Stimulated activated naive CD8-positive, alpha-beta T cell treated with anti-CD3 and anti-CD28 coated beads, Interleukin-15, amount 100 ng/mL, for 72 hours (primary cell): ENCODE measurements around the gene CYP4F12.

Experiments
- ATAC-seq: fragments of 150-1000 bp; cut with Tn5 transposase; 2 replicates; pipeline ENCODE4 v1.10.0; 2021; ENCODE audit warnings: mild to moderate bottlenecking, moderate library complexity
- DNase-seq, 2 donors: peaks; one replicate each; pipeline ENCODE4 v3.0.0; 2021 to 2022
- H3K27ac Mint-ChIP-seq, 2 donors: one replicate each; pipeline ENCODE4 v1.8.0; 2022; ENCODE audit warnings: mild to moderate bottlenecking in 2 of 2, mixed read lengths in 2 of 2, moderate library complexity in 2 of 2
- H3K27me3 Mint-ChIP-seq: one replicate; pipeline ENCODE4 v1.8.0; 2022; ENCODE audit warnings: mixed read lengths
- H3K4me1 Mint-ChIP-seq: one replicate; pipeline ENCODE4 v1.8.0; 2022; ENCODE audit warnings: mild to moderate bottlenecking, mixed read lengths
- H3K4me3 Mint-ChIP-seq, 2 donors: one replicate each; pipeline ENCODE4 v1.8.0; 2022; ENCODE audit warnings: mild to moderate bottlenecking in 2 of 2, mixed read lengths in 2 of 2, moderate library complexity in 1 of 2
- H3K9me3 Mint-ChIP-seq, 2 donors: one replicate each; pipeline ENCODE4 v1.8.0; 2022; ENCODE audit warnings: mixed read lengths in 2 of 2

The CYP4F12 gene, protein sequence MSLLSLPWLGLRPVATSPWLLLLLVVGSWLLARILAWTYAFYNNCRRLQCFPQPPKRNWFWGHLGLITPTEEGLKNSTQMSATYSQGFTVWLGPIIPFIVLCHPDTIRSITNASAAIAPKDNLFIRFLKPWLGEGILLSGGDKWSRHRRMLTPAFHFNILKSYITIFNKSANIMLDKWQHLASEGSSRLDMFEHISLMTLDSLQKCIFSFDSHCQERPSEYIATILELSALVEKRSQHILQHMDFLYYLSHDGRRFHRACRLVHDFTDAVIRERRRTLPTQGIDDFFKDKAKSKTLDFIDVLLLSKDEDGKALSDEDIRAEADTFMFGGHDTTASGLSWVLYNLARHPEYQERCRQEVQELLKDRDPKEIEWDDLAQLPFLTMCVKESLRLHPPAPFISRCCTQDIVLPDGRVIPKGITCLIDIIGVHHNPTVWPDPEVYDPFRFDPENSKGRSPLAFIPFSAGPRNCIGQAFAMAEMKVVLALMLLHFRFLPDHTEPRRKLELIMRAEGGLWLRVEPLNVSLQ

GRCh38 chr19:15672580-15673175, at the start of gene CYP4F12:
TSS of gene CYP4F12 (plus strand) at chr19:15673087. CDS start at chr19:15673530, 443 bp downstream.
- H3K27me3 Mint-ChIP-seq = no peaks in the 10 kb centered on the region
- DNase-seq (peak in 1 of 2 donors; percentile 16), ATAC-seq (peak; percentile 67)
- H3K4me3 Mint-ChIP-seq = peak within 1 kb of the TSS in 1 of 2 donors; percentile 22
- H3K27ac Mint-ChIP-seq = peak within 1 kb of the TSS in 1 of 2 donors; percentile 84
- peaks cover 7 to 10% of the 10 kb centered on the region in 2 donors for H3K9me3 Mint-ChIP-seq
- peaks cover 16% of the 10 kb centered on the region for H3K4me1 Mint-ChIP-seq

DNA sequence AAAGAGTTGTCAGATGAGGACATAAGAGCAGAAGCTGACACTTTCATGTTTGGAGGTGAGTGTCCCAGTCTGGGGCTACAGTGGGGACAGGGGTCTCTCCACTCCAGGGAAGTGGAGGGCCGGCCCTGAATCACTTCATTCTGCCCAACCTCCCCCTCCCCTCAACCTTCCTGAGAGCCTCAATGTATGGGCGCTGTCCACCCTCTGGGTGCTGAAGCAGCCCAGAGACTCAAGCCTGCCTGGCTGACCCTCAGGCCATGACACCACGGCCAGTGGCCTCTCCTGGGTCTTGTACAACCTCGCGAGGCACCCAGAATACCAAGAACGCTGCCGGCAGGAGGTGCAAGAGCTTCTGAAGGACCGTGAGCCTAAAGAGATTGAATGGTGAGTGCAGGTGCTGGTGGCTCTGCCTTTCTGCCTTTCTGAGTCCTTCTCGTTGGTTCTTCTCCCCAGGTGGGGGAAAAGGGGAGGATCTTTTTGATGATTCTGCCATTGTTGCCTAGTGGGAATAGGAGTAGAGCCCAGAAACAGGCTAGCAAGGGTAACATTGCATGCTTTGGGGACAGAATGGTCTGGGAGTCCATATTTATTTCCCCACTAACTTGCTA, 49.1 kb upstream of the CYP4F12 start:
- Mint-ChIP-seq H3K9me3 (no peaks in the 10 kb centered on the region), H3K4me1 (no peaks in the 10 kb centered on the region), H3K27ac (no peak overlapping the region), H3K4me3 (no peak overlapping the region), H3K27me3 (peaks cover 32% of the 10 kb centered on the region)
- DNase-seq = no peak
- no peak for ATAC-seq

DNA sequence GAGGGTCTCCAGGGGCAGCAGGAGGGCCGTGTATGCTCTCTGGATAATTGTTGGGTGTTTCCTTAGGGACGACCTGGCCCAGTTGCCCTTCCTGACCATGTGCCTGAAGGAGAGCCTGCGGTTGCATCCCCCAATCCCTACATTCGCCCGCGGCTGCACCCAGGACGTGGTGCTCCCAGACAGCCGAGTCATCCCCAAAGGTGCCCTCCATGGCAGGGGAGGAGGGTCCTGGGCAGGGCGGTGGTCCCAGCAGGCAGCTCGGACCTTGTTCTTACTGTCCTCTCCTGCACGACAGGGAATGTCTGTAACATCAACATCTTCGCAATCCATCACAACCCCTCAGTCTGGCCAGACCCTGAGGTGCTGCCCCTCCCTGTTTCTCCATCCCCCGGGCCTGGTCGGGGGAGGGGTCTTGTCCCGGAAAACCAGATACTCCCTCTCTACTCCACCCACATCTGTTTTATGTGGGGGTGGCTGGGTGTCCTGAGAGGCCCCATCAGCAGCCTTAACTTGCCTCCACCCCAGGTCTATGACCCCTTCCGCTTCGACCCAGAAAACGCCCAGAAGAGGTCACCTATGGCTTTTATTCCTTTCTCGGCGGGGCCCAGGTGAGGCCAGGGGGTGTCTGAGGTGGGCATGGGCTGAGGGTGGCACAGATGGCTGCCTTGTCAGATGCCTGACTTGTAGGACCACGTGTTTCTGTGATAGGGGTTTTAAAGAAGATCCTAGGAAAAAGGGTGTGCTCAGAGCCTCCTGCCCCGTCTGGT, 44.5 kb upstream of the CYP4F12 start:
- ATAC-seq (no peak), DNase-seq (no peak)
- H3K27me3 Mint-ChIP-seq = peaks cover 31% of the 10 kb centered on the region
- H3K4me3 Mint-ChIP-seq = no peak overlapping the region
- H3K27ac Mint-ChIP-seq = no peak overlapping the region
- no peaks in the 10 kb centered on the region for H3K4me1 Mint-ChIP-seq
- H3K9me3 Mint-ChIP-seq = no peaks in the 10 kb centered on the region

GRCh38 chr19:15629003-15629880, 43.6 kb upstream of the CYP4F12 start:
- ATAC-seq (peak; percentile 90), DNase-seq (peak; percentile 83 to 85)
- Mint-ChIP-seq H3K4me1 (no peaks in the 10 kb centered on the region), H3K9me3 (no peaks in the 10 kb centered on the region), H3K27me3 (peaks cover 25% of the 10 kb centered on the region), H3K4me3 (no peak overlapping the region), H3K27ac (no peak overlapping the region)

GRCh38 chr19:15631817-15632216, 41.1 kb upstream of the CYP4F12 start:
- DNase-seq (peak in 1 of 2 donors; percentile 16), ATAC-seq (no peak)
- Mint-ChIP-seq H3K27me3 (peaks cover 41% of the 10 kb centered on the region), H3K9me3 (no peaks in the 10 kb centered on the region), H3K27ac (no peak overlapping the region), H3K4me1 (no peaks in the 10 kb centered on the region), H3K4me3 (no peak overlapping the region)

- H3K27ac Mint-ChIP-seq = no peak overlapping the region
- no peak for DNase-seq
- H3K4me3 Mint-ChIP-seq = no peak overlapping the region
- no peaks in the 10 kb centered on the region for H3K4me1 Mint-ChIP-seq
- H3K27me3 Mint-ChIP-seq = peaks cover 37% of the 10 kb centered on the region
- no peaks in the 10 kb centered on the region for H3K9me3 Mint-ChIP-seq
- no peak for ATAC-seq
Measured at GRCh38 chr19:15633082-15633835, 39.6 kb upstream of the CYP4F12 start.

- no peak overlapping the region for H3K27ac Mint-ChIP-seq
- ATAC-seq (no peak), DNase-seq (no peak)
- H3K4me3 Mint-ChIP-seq = no peak overlapping the region
- H3K9me3 Mint-ChIP-seq = no peaks in the 10 kb centered on the region
- no peaks in the 10 kb centered on the region for H3K4me1 Mint-ChIP-seq
- H3K27me3 Mint-ChIP-seq = peaks cover 31% of the 10 kb centered on the region
Measured at GRCh38 chr19:15634105-15634504, 38.8 kb upstream of the CYP4F12 start.

DNA sequence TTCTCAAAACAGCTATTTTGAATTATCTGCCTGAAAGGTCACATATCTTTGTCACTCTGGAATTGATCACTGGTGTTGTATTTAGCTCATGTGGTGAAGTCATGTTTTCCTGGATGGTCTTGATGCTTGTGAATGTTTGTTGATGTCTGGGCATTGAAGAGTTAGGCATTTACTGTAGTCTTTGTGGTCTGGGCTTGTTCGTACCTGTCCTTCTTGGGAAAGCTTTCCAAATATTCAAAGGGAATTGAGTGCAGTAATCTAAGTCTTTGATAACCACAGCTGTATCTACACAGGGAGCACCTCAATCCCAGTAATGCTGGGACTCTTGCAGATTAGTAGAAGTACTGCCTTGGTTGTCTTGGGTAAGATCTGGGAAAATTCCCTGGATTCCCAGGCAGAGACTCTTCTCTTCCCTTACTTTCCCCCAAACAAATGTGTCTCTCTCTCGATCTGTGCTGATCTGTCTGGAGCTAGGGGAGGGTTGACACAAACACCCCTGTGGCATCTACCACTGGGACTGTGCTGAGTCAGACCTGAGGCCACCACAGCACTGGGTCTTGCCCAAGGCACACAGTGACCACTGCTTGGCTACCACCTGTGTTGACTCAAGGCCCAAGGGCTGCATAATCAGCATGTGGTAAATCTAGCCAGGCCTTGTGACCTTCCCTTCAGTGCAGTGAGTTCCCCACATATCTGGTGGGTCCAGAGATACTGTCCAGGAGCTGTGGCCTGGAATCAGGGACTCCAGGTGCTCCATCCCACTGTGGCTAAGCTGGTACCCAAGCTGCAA, 37.7 kb upstream of the CYP4F12 start:
- no peak overlapping the region for H3K27ac Mint-ChIP-seq
- no peak overlapping the region for H3K4me3 Mint-ChIP-seq
- no peaks in the 10 kb centered on the region for H3K9me3 Mint-ChIP-seq
- H3K4me1 Mint-ChIP-seq = no peaks in the 10 kb centered on the region
- DNase-seq = no peak
- H3K27me3 Mint-ChIP-seq = peaks cover 31% of the 10 kb centered on the region
- ATAC-seq = no peak

- ATAC-seq (no peak), DNase-seq (no peak)
- no peaks in the 10 kb centered on the region for H3K9me3 Mint-ChIP-seq
- H3K4me1 Mint-ChIP-seq = no peaks in the 10 kb centered on the region
- H3K4me3 Mint-ChIP-seq = no peak overlapping the region
- H3K27me3 Mint-ChIP-seq = peaks cover 31% of the 10 kb centered on the region
- no peak overlapping the region for H3K27ac Mint-ChIP-seq
Measured at GRCh38 chr19:15636026-15636425, 36.9 kb upstream of the CYP4F12 start.

GRCh38 chr19:15639596-15639995, 33.3 kb upstream of the CYP4F12 start:
- ATAC-seq (no peak), DNase-seq (no peak)
- Mint-ChIP-seq H3K27ac (no peak overlapping the region), H3K27me3 (peaks cover 20% of the 10 kb centered on the region), H3K9me3 (no peaks in the 10 kb centered on the region), H3K4me3 (no peak overlapping the region), H3K4me1 (peaks cover 6% of the 10 kb centered on the region)

DNA sequence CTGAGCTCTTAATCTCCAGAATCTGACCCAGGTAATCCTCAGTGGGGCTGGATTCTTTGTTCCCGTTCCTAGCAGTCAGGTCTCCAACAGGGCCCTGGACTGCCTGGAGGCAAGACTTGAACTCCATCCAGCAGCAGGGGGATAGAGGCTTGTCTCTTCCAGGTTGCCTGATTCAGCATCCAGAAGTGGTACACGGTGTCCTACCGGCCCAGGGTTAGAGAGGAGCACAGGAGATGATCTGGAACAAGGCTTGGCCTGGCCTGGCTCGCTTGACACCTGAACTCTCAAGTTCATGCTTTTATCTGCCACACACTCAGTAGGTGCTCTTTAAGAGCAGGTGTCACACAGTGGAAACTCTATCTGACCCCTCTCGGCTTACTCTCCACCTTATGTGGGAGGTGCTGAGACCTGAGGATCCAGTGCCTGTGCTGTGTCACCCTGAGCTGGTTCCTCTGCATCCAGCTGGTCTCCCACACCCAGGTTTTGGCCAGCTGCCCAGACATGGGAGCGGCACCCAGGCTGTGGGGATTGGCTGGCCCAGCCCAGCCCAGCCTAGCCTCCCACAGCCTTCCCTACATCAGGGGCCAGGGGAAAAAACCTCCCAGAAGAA, 32.5 kb upstream of the CYP4F12 start, which contains the start of gene CYP4F3:
Gene CYP4F3 (plus strand): TSS at position 604 of the 610 bp plus-strand sequence. CDS start 519 bp downstream, outside the sequence.
- peaks cover 12% of the 10 kb centered on the region for H3K27me3 Mint-ChIP-seq
- H3K4me3 Mint-ChIP-seq = no peak within 1 kb of the TSS
- peaks cover 6% of the 10 kb centered on the region for H3K4me1 Mint-ChIP-seq
- ATAC-seq = no peak
- H3K27ac Mint-ChIP-seq = peak within 1 kb of the TSS in 1 of 2 donors; percentile 29
- H3K9me3 Mint-ChIP-seq = no peaks in the 10 kb centered on the region
- no peak for DNase-seq

DNA sequence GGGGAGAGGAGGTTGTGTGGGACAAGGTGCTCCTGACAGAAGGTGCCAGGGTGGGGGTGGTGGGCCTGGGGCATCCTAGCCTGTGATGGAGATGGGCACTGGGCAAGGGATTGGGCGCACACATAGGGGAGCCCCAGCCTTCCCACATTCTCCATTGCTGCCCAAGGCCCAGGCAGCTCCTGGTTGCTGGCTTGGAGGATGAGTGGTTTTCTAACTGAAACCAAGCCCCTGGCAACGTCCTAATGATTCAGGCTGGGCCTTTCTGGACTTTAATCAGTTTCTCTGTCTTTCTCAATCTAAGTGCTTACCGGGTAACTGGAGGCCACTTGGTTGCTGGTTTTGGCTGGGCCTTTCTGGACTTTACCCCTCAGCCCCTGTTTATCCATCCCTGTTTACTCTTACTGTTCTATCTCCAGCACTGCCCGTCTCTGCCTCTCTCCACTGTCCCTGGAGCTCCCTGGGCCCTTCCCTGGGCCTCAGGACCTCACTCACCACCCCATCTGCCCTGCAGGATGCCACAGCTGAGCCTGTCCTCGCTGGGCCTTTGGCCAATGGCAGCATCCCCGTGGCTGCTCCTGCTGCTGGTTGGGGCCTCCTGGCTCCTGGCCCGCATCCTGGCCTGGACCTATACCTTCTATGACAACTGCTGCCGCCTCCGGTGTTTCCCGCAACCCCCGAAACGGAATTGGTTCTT, 31.8 kb upstream of the CYP4F12 start:
- Mint-ChIP-seq H3K9me3 (no peaks in the 10 kb centered on the region), H3K27ac (peak overlapping the region in 1 of 2 donors; percentile 29), H3K4me3 (no peak overlapping the region)

More for the DNA sequence above, 31.8 kb upstream of the CYP4F12 start:
- ATAC-seq = no peak
- H3K4me1 Mint-ChIP-seq = peaks cover 6% of the 10 kb centered on the region
- no peak for DNase-seq
- peaks cover 6% of the 10 kb centered on the region for H3K27me3 Mint-ChIP-seq
